Keratinocyte (primary cell): ENCODE data around the gene DKC1. TPM values are rescaled to one million over a fixed set of nuclear protein-coding genes. Genes with fewer than 3 reads are reported as not detected.

Experiments
- DNase-seq: peaks from one replicate; pipeline ENCODE4 v3.0.0-alpha.2; 2011; ENCODE audit warnings: low read depth, missing footprints, low spot score
- FAIRE-seq: peaks from 2 replicates; lab custom pipeline; 2011; peaks lifted over from hg19 to GRCh38; lab: Jason Lieb, UNC
- H2AFZ ChIP-seq: 2 replicates; pipeline ENCODE4 v1.6.0; 2012; ENCODE audit warnings: low read length, control low read depth, inconsistent platforms; ENCODE audit not compliant: control insufficient read depth
- H3K27ac ChIP-seq: 2 replicates; pipeline ENCODE4 v1.5.1; 2011; ENCODE audit warnings: low read length; ENCODE audit not compliant: control insufficient read depth, insufficient read depth
- H3K27me3 ChIP-seq: 3 replicates; pipeline ENCODE4 v1.6.0; 2011; ENCODE audit warnings: low read length; ENCODE audit not compliant: control insufficient read depth, insufficient read depth; ENCODE audit errors: extremely low read depth
- H3K36me3 ChIP-seq, 2 experiments: 2 replicates in 1 of 2; 3 replicates in 1 of 2; pipeline ENCODE4 v1.5.1; 2011; ENCODE audit warnings: low read length in 2 of 2, mild to moderate bottlenecking in 1 of 2; ENCODE audit not compliant: control insufficient read depth in 2 of 2, insufficient read depth in 2 of 2; ENCODE audit errors: extremely low read depth in 1 of 2
- H3K4me1 ChIP-seq: 3 replicates; pipeline ENCODE4 v1.5.1; 2011; ENCODE audit warnings: low read length; ENCODE audit not compliant: control insufficient read depth, insufficient read depth; ENCODE audit errors: extremely low read depth
- H3K4me2 ChIP-seq: 3 replicates; pipeline ENCODE4 v1.6.0; 2011; ENCODE audit warnings: low read depth, low read length; ENCODE audit not compliant: control insufficient read depth, insufficient read depth; ENCODE audit errors: extremely low read depth
- H3K4me3 ChIP-seq, 3 experiments: fragments of 200-600 bp in 1 of 3; sonication (generic) in 1 of 3; 2 replicates in 2 of 3; 3 replicates in 1 of 3; pipeline ENCODE4 v1.5.1; 2011 to 2016; ENCODE audit warnings: low read length in 3 of 3, mild to moderate bottlenecking in 3 of 3, control low read depth in 2 of 3, inconsistent platforms in 1 of 3, low read depth in 1 of 3, mixed read lengths in 1 of 3, mixed run types in 1 of 3, moderate library complexity in 1 of 3; ENCODE audit not compliant: control insufficient read depth in 2 of 3, insufficient read depth in 2 of 3; ENCODE audit errors: extremely low read depth in 1 of 3
- H3K79me2 ChIP-seq: 2 replicates; pipeline ENCODE4 v1.6.0; 2012; ENCODE audit warnings: low read length; ENCODE audit not compliant: control insufficient read depth, insufficient read depth
- H3K9ac ChIP-seq: 3 replicates; pipeline ENCODE4 v1.6.0; 2011; ENCODE audit warnings: low read length; ENCODE audit not compliant: control insufficient read depth, insufficient read depth; ENCODE audit errors: extremely low read depth
- H3K9me1 ChIP-seq: 3 replicates; pipeline ENCODE4 v1.6.0; 2011; ENCODE audit warnings: low read length; ENCODE audit not compliant: control insufficient read depth, insufficient read depth; ENCODE audit errors: extremely low read depth
- H3K9me3 ChIP-seq: 2 replicates; pipeline ENCODE4 v1.5.1; 2012; ENCODE audit warnings: low read depth, low read length; ENCODE audit not compliant: control insufficient read depth
- H4K20me1 ChIP-seq: 3 replicates; pipeline ENCODE4 v1.6.0; 2011; ENCODE audit warnings: low read length; ENCODE audit not compliant: control insufficient read depth, insufficient read depth; ENCODE audit errors: extremely low read depth
- EZH2 ChIP-seq: IDR thresholded peaks from one replicate; pipeline ENCODE4 v1.6.1; 2012; ENCODE audit warnings: inconsistent platforms, mild to moderate bottlenecking, low read length, moderate library complexity
- dilution Hi-C: fragments of 300-500 bp; cut with MboI; formaldehyde crosslinking; loops from one replicate; pipeline ENCODE4 v1.7.0; 2020; ENCODE audit warnings: low sequenced_read_pairs; ENCODE audit not compliant: extremely low pct_ligation_motif_present
- polyA plus RNA-seq, 5 experiments: library from polyadenylated mRNA; depleted of rRNA in 3 of 5; stranded (reverse) in 3 of 5; stranded (forward) in 1 of 5; unstranded in 1 of 5; fragments of >200 nt; gene quantifications; 1 replicate in 1 of 5; 2 replicates in 3 of 5; 3 replicates in 1 of 5; pipeline versions ENCODE4 v1.2.1 to v1.2.3, GENCODE V29; 2011 to 2012; ENCODE audit warnings: missing spikeins in 2 of 5, low read depth in 1 of 5, low replicate concordance in 1 of 5
- TF ChIP-seq, protein P1 (sequence below), 3 experiments: IDR thresholded peaks in 1 of 3; conservative IDR thresholded peaks in 1 of 3; optimal IDR thresholded peaks in 1 of 3; 2 replicates in 2 of 3; 3 replicates in 1 of 3; pipeline versions ENCODE3 to v1.5.1; 2011; ENCODE audit warnings: low read length in 3 of 3, mild to moderate bottlenecking in 3 of 3, moderate library complexity in 2 of 3, control low read depth in 1 of 3, inconsistent platforms in 1 of 3; ENCODE audit not compliant: insufficient read depth in 2 of 3; ENCODE audit errors: extremely low read depth in 1 of 3

DKC1 gene
- polyA plus RNA-seq, 1 donor (not counting 4 experiments of a cell fraction or from before 2014, with no cell fraction given) = 80.7 TPM

GRCh38 chrX:154797006-154797405 is 34.3 kb downstream of the DKC1 start:
- Histone ChIP-seq H2AFZ (no peak overlapping the region), H3K36me3 (no peaks in the 10 kb centered on the region), H3K4me3 (no peak overlapping the region), H4K20me1 (no peaks in the 10 kb centered on the region), H3K4me2 (no peak overlapping the region), H3K79me2 (no peaks in the 10 kb centered on the region), H3K27me3 (no peaks in the 10 kb centered on the region), H3K9ac (no peak overlapping the region), H3K9me1 (no peaks in the 10 kb centered on the region), H3K27ac (no peak overlapping the region), H3K4me1 (no peaks in the 10 kb centered on the region), H3K9me3 (no peaks in the 10 kb centered on the region)
- no peak for FAIRE-seq
- dilution Hi-C loops = no loop called here
- no peak for TF ChIP-seq EZH2
- TF ChIP-seq, protein P1, sequence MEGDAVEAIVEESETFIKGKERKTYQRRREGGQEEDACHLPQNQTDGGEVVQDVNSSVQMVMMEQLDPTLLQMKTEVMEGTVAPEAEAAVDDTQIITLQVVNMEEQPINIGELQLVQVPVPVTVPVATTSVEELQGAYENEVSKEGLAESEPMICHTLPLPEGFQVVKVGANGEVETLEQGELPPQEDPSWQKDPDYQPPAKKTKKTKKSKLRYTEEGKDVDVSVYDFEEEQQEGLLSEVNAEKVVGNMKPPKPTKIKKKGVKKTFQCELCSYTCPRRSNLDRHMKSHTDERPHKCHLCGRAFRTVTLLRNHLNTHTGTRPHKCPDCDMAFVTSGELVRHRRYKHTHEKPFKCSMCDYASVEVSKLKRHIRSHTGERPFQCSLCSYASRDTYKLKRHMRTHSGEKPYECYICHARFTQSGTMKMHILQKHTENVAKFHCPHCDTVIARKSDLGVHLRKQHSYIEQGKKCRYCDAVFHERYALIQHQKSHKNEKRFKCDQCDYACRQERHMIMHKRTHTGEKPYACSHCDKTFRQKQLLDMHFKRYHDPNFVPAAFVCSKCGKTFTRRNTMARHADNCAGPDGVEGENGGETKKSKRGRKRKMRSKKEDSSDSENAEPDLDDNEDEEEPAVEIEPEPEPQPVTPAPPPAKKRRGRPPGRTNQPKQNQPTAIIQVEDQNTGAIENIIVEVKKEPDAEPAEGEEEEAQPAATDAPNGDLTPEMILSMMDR (optimal IDR thresholded peaks at IDR 0.05 in 1 of 3, IDR thresholded peaks at IDR 0.05 in 1 of 3, conservative IDR thresholded peaks at IDR 0.05 in 1 of 3; ENCODE audit: extremely low read depth in 1 of 3, insufficient read depth in 2 of 3, low read length in 3 of 3) = no peak
- DNase-seq = no peak

- H3K4me3 ChIP-seq = no peak overlapping the region
- dilution Hi-C loops = no loop called here
- no peaks in the 10 kb centered on the region for H3K9me1 ChIP-seq
- H3K4me2 ChIP-seq = no peak overlapping the region
- no peak overlapping the region for H3K27ac ChIP-seq
- H3K9ac ChIP-seq = no peak overlapping the region
- H3K27me3 ChIP-seq = no peaks in the 10 kb centered on the region
- TF ChIP-seq, protein P1 (optimal IDR thresholded peaks at IDR 0.05 in 1 of 3, IDR thresholded peaks at IDR 0.05 in 1 of 3, conservative IDR thresholded peaks at IDR 0.05 in 1 of 3; ENCODE audit: extremely low read depth in 1 of 3, insufficient read depth in 2 of 3, low read length in 3 of 3) = no peak
- TF ChIP-seq EZH2 = no peak
- H2AFZ ChIP-seq = no peak overlapping the region
- DNase-seq (no peak), FAIRE-seq (no peak)
- H3K79me2 ChIP-seq = no peaks in the 10 kb centered on the region
- H3K4me1 ChIP-seq = peaks cover 1% of the 10 kb centered on the region
- no peaks in the 10 kb centered on the region for H3K9me3 ChIP-seq
- no peaks in the 10 kb centered on the region for H3K36me3 ChIP-seq
- H4K20me1 ChIP-seq = no peaks in the 10 kb centered on the region
Measured at GRCh38 chrX:154799556-154800348, 37.1 kb downstream of the DKC1 start.
